Activated CD8-positive, alpha-beta memory T cell treated with anti-CD3 and anti-CD28 coated beads for 36 hours (primary cell): ENCODE data around the gene ENTHD1. TPM values are rescaled to one million over a fixed set of nuclear protein-coding genes. Genes with fewer than 3 reads are reported as not detected.

Experiments used
- CTCF ChIA-PET: fragments of 350-600 bp; sonication (Branson Sonifier 250); formaldehyde crosslinking; loops from one replicate; lab custom pipeline; 2021; ENCODE audit warnings: antibody characterized with exemption; lab: Charles Lee
- POLR2A ChIA-PET: fragments of 350-600 bp; sonication (Branson Sonifier 250); formaldehyde crosslinking; loops from one replicate; lab custom pipeline; 2021; ENCODE audit warnings: antibody characterized with exemption; lab: Charles Lee
- total RNA-seq, 2 experiments: library from RNA; stranded (reverse); gene quantifications; one replicate each; pipeline ENCODE4 v1.2.3, GENCODE V29; 2021

ENTHD1 gene
- total RNA-seq, 2 experiments from 2014 or later = 0.30 to 0.46 TPM

DNA sequence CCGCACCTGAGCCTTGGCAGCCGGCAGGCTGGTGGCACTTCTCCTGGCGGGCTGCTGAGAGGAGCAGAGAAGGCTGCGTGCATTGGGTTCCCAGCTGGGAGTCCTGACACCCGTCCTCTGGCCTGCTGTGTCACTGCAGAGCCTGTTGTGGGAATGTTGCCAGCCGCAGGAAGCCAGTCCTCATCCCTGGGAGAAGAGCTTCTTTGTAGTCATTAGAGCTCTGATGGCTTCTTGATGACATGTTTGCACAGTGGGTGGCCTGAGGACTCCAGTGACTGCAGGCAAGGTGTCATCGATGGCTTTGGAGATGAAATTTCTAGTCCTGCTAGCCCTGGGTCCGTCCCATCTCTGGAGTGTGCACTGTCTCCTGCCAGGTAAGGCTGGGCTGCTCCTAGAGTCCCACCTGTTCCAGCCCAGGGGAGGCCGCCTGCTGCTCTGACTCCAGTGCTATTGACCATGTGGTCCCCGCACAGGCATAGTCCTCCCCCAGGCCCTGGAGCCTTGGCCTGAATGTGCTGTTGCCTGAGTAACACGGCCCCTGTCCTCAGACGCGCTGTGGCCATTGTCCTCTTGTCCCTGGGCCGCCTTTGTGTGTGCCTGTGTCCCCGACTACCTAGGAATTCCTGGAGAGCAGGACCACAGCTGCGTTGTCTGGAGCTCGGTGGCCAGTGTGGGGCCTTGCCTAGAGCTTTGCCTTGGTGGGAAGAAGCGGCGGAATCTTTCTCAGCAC is 193.8 kb downstream of the ENTHD1 start:
- CTCF ChIA-PET = no interaction called here

DNA sequence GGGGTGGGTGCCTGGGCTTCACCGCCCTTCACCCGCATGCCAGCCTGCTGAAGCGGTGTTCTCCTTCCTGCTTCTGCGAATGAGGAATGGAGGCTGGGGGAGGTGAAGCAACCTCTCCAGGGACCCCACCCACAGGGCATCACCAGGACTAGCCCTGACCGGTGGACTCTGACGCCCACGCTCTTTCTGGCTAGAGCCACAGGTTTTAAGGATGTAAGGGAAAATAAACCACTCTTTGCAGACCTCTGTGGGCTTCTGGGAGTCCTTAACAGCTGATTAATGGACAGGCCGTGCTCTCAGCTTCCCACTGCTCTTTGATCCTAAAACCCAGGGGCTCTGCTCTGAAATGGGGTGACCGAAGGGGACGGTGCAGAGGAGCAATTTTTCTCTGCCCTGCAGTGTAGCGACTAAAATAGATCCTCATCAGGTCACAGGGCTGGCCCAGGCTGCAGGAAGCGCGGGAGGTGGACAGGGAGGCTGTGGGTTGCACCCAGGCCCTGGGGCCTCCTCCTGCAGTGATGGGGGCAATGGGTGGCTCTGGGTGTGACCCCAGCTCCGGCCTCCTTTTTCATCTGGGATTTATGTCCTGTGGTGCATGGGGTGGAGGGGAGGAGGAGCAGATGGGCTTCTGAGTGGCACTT is 195.7 kb downstream of the ENTHD1 start:
- POLR2A ChIA-PET = no interaction called here
- CTCF ChIA-PET = no interaction called here

More for the DNA sequence above, 193.8 kb downstream of the ENTHD1 start:
- POLR2A ChIA-PET = no interaction called here

DNA sequence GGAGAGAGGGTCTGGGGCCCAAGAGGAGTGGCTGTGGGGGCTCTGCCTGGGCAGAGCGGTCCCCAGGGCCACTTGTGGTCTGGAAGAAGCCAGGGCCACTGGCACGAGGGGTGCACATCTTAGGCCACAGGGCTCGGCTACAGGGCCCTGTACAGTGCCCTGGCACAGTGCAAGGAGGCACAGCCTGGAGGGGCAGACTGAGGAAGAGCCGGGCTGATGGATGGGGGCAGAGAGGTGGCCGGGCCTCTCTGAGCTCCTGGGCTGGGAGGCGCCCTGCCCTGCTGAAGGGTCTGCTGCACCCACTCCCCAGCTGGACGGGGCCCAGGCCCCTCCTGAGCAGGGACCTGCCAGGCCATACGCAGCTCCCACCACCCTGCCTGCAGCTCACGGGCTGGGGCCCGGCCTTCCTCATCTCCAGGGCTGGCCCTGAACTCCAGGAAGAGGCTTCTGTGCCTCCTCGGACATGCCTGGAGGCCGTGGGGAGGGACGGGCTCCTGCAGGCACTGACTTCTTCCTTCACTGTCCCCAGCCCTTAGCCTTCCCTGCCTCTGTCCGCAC is 199.5 kb downstream of the ENTHD1 start:
- ChIA-PET POLR2A (no interaction called here), CTCF (no interaction called here)

Other genes starting within 250 kb of the ENTHD1 start
- 10 to 100 TPM; 39.9 to 42.3 TPM for gene GRAP2, start 7.3 kb upstream of the ENTHD1 start, total RNA-seq
- 1 to 10 TPM in 1 of 2 experiments, under 1 TPM in 1; 0.75 to 1.2 TPM for gene TMA7B, start 66.6 kb upstream of the ENTHD1 start, total RNA-seq
- gene FAM83F, start 101.2 kb upstream of the ENTHD1 start, total RNA-seq = under 1 TPM; 0.42 to 0.46 TPM